Stomach (tissue), 4 donors: ENCODE results near the gene ADAM8.

Experiments used
- CTCF ChIP-seq, 7 experiments: fragments of 450-650 bp in 4 of 7; fragments of 200-600 bp in 3 of 7; sonication (generic) in 3 of 7; IDR thresholded peaks; one replicate each; pipeline ENCODE4 v1.5.1; 2016 to 2019; ENCODE audit warnings: antibody characterized with exemption in 7 of 7, control low read depth in 2 of 7, mild to moderate bottlenecking in 1 of 7
- EP300 ChIP-seq: sonication (generic); formaldehyde crosslinking; IDR thresholded peaks from one replicate; pipeline ENCODE4 v1.6.1; 2017; ENCODE audit warnings: antibody characterized with exemption
- POLR2AphosphoS5 ChIP-seq, 3 donors: sonication (generic); formaldehyde crosslinking; IDR thresholded peaks; one replicate each; pipeline ENCODE4 v1.6.1; 2016; ENCODE audit warnings: antibody characterized with exemption in 3 of 3

- TF ChIP-seq CTCF (IDR thresholded peaks at IDR 0.05) (no peak), EP300 (no peak), POLR2AphosphoS5 (IDR thresholded peaks at IDR 0.05) (no peak)
These were observed 11.3 kb upstream of the ADAM8 start for GRCh38 chr10:133287832-133288500.
